HEK293 (cell line): Measurements from ENCODE around the gene SLC34A3.

Source experiments
- GLI4 ChIP-seq: fragments of 450-650 bp; formaldehyde crosslinking; IDR thresholded peaks from 2 replicates; pipeline ENCODE4 v1.5.1; 2016; ENCODE audit warnings: missing biosample characterization, missing genetic modification characterization
- OSR2 ChIP-seq: fragments of 450-650 bp; formaldehyde crosslinking; IDR thresholded peaks from 2 replicates; pipeline ENCODE4 v1.5.1; 2016; ENCODE audit warnings: missing biosample characterization, missing genetic modification characterization
- SETDB1 ChIP-seq: IDR thresholded peaks from one replicate; pipeline ENCODE4 v1.6.1; 2017; ENCODE audit warnings: mild to moderate bottlenecking, low read length, moderate library complexity, mixed read lengths; ENCODE audit not compliant: insufficient read length
- SP7 ChIP-seq: fragments of 450-650 bp; formaldehyde crosslinking; IDR thresholded peaks from 2 replicates; pipeline ENCODE4 v1.5.1; 2016; ENCODE audit warnings: missing biosample characterization, missing genetic modification characterization
- YY1 ChIP-seq: fragments of 450-650 bp; formaldehyde crosslinking; IDR thresholded peaks from 2 replicates; pipeline ENCODE4 v1.5.1; 2018; ENCODE audit warnings: missing biosample characterization, missing genetic modification characterization
- ZBTB48 ChIP-seq: fragments of 450-650 bp; formaldehyde crosslinking; IDR thresholded peaks from 2 replicates; pipeline ENCODE4 v1.5.1; 2016; ENCODE audit warnings: missing biosample characterization, missing genetic modification characterization
- ZNF274 ChIP-seq, 2 experiments: fragments of 200-500 bp in 1 of 2; fragments of 450-650 bp in 1 of 2; sonication (Bioruptor generic) in 1 of 2; formaldehyde crosslinking in 1 of 2; IDR thresholded peaks; 2 replicates each; pipeline versions ENCODE4 v1.5.1 to v1.6.1; 2014 to 2016; ENCODE audit warnings: borderline replicate concordance in 1 of 2, inconsistent platforms in 1 of 2, low read length in 1 of 2, missing biosample characterization in 1 of 2, missing genetic modification characterization in 1 of 2
- TF ChIP-seq, protein P1 (sequence below): fragments of 450-650 bp; formaldehyde crosslinking; IDR thresholded peaks from 2 replicates; pipeline ENCODE4 v1.5.1; 2016; ENCODE audit warnings: missing biosample characterization, missing genetic modification characterization
- TF ChIP-seq, protein P2 (sequence below): fragments of 450-650 bp; IDR thresholded peaks from 2 replicates; pipeline ENCODE4 v1.5.1; 2018; ENCODE audit warnings: missing biosample characterization, missing genetic modification characterization

- TF ChIP-seq ZNF274 (IDR thresholded peaks at IDR 0.05; ENCODE audit: low read length) (no peak), ZNF274 (tag by site-specific recombination; IDR thresholded peaks at IDR 0.05; ENCODE audit: borderline replicate concordance) (no peak), SETDB1 (no peak), YY1 (tag by site-specific recombination) (no peak), ZBTB48 (tag by site-specific recombination) (no peak), SP7 (tag by site-specific recombination) (no peak), OSR2 (tag by site-specific recombination) (no peak), GLI4 (tag by site-specific recombination) (no peak)
- TF ChIP-seq, protein P1, sequence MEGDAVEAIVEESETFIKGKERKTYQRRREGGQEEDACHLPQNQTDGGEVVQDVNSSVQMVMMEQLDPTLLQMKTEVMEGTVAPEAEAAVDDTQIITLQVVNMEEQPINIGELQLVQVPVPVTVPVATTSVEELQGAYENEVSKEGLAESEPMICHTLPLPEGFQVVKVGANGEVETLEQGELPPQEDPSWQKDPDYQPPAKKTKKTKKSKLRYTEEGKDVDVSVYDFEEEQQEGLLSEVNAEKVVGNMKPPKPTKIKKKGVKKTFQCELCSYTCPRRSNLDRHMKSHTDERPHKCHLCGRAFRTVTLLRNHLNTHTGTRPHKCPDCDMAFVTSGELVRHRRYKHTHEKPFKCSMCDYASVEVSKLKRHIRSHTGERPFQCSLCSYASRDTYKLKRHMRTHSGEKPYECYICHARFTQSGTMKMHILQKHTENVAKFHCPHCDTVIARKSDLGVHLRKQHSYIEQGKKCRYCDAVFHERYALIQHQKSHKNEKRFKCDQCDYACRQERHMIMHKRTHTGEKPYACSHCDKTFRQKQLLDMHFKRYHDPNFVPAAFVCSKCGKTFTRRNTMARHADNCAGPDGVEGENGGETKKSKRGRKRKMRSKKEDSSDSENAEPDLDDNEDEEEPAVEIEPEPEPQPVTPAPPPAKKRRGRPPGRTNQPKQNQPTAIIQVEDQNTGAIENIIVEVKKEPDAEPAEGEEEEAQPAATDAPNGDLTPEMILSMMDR (tag by site-specific recombination), result no peak
- TF ChIP-seq, protein P2, sequence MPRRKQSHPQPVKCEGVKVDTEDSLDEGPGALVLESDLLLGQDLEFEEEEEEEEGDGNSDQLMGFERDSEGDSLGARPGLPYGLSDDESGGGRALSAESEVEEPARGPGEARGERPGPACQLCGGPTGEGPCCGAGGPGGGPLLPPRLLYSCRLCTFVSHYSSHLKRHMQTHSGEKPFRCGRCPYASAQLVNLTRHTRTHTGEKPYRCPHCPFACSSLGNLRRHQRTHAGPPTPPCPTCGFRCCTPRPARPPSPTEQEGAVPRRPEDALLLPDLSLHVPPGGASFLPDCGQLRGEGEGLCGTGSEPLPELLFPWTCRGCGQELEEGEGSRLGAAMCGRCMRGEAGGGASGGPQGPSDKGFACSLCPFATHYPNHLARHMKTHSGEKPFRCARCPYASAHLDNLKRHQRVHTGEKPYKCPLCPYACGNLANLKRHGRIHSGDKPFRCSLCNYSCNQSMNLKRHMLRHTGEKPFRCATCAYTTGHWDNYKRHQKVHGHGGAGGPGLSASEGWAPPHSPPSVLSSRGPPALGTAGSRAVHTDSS (tag by site-specific recombination), result no peak
Measured at GRCh38 chr9:137245450-137246421, 15.0 kb downstream of the SLC34A3 start.
